ENCODE data around the gene ITLN2.

DNA sequence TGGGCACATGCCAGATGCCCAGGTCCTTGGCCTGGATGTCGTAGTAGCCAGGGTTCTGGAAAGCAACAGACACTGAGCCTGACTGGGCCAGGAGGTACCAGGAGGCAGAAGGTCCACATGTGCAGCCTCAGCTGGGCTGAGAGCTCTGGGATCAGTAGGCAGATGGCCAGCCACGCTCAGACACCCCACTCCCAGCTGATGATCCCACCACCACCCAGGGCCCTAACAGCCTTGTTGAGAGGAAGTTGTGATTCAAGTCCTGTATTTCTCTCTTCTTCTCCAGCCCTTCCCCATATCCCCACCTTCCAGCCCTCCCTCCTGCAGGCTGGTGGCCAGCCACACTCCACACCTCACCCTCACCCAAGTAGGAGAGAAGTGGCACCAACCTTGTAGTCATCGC is 4.0 kb downstream of the ITLN2 start:
- TF ChIP-seq, protein P1, sequence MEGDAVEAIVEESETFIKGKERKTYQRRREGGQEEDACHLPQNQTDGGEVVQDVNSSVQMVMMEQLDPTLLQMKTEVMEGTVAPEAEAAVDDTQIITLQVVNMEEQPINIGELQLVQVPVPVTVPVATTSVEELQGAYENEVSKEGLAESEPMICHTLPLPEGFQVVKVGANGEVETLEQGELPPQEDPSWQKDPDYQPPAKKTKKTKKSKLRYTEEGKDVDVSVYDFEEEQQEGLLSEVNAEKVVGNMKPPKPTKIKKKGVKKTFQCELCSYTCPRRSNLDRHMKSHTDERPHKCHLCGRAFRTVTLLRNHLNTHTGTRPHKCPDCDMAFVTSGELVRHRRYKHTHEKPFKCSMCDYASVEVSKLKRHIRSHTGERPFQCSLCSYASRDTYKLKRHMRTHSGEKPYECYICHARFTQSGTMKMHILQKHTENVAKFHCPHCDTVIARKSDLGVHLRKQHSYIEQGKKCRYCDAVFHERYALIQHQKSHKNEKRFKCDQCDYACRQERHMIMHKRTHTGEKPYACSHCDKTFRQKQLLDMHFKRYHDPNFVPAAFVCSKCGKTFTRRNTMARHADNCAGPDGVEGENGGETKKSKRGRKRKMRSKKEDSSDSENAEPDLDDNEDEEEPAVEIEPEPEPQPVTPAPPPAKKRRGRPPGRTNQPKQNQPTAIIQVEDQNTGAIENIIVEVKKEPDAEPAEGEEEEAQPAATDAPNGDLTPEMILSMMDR (IDR thresholded peaks at IDR 0.05; ENCODE audit: control extremely low read depth in 1 of 3, insufficient read depth in 1 of 3, low read depth in 1 of 3, low read length in 3 of 3): no peak
- no peak for TF ChIP-seq GABPA (IDR thresholded peaks at IDR 0.05; ENCODE audit: borderline replicate concordance, insufficient read depth, low read length)
- no peak for TF ChIP-seq HDAC2 (IDR thresholded peaks at IDR 0.05; ENCODE audit: borderline replicate concordance in 1 of 2, low read depth in 2 of 2, low read length in 2 of 2)
- TF ChIP-seq KDM1A (IDR thresholded peaks at IDR 0.05; ENCODE audit: borderline replicate concordance, low read length): no peak
- TF ChIP-seq, protein P2, sequence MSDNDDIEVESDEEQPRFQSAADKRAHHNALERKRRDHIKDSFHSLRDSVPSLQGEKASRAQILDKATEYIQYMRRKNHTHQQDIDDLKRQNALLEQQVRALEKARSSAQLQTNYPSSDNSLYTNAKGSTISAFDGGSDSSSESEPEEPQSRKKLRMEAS (IDR thresholded peaks at IDR 0.05): no peak
- TF ChIP-seq YY1 (IDR thresholded peaks at IDR 0.05; ENCODE audit: low read depth, low read length): no peak
- TF ChIP-seq POLR2AphosphoS5 (IDR thresholded peaks at IDR 0.05; ENCODE audit: low read depth, low read length): no peak
- no peak for TF ChIP-seq E2F6 (IDR thresholded peaks at IDR 0.05)
- TF ChIP-seq RFX5 (IDR thresholded peaks at IDR 0.05; ENCODE audit: borderline replicate concordance, low read depth, low read length): no peak
- no peak for TF ChIP-seq PHF8 (conservative IDR thresholded peaks at IDR 0.05; ENCODE audit: low read depth, low read length)
- no peak for TF ChIP-seq CHD2 (IDR thresholded peaks at IDR 0.05; ENCODE audit: low read length)
- no peak for TF ChIP-seq RXRA (IDR thresholded peaks at IDR 0.05; ENCODE audit: insufficient read depth, low read depth, low read length)

Data from H1 (cell line).